Sigmoid colon (tissue), 4 donors: ENCODE data around the gene REG1A.

Experiments used
- EP300 ChIP-seq, 4 donors: sonication (generic); formaldehyde crosslinking; IDR thresholded peaks; one replicate each; pipeline ENCODE4 v1.6.1; 2017; ENCODE audit warnings: antibody characterized with exemption in 4 of 4
- POLR2AphosphoS5 ChIP-seq, 4 donors: sonication (generic); formaldehyde crosslinking; IDR thresholded peaks; one replicate each; pipeline ENCODE4 v1.6.1; 2017; ENCODE audit warnings: antibody characterized with exemption in 4 of 4
- TF ChIP-seq, protein P1 (sequence below), 4 experiments: fragments of 450-650 bp in 3 of 4; fragments of 200-600 bp in 1 of 4; IDR thresholded peaks; one replicate each; pipeline ENCODE4 v1.5.1; 2016 to 2019; ENCODE audit warnings: antibody characterized with exemption in 4 of 4, mild to moderate bottlenecking in 3 of 4, moderate library complexity in 2 of 4

DNA sequence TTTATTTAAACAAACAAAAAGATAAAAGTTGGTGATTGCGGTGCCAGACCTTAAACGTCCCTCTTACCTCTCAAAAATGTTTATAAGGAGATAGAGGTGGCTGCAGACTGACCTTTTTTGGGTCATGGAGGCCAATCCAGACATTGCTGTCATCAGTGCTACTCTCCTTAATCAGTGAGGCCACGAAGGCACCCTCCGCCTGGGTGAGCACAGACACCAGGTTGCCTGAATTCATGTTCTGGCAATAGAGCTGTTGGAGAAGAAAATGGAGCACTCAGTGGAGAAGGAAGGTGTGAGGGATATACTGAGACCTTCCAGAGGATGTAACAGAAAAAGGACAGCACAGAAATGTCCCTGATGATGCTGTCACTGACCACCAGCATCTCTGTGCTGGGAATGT lies 34.0 kb upstream of the REG1A start:
- TF ChIP-seq POLR2AphosphoS5 (IDR thresholded peaks at IDR 0.05) (no peak), EP300 (IDR thresholded peaks at IDR 0.05) (no peak)
- TF ChIP-seq, protein P1, sequence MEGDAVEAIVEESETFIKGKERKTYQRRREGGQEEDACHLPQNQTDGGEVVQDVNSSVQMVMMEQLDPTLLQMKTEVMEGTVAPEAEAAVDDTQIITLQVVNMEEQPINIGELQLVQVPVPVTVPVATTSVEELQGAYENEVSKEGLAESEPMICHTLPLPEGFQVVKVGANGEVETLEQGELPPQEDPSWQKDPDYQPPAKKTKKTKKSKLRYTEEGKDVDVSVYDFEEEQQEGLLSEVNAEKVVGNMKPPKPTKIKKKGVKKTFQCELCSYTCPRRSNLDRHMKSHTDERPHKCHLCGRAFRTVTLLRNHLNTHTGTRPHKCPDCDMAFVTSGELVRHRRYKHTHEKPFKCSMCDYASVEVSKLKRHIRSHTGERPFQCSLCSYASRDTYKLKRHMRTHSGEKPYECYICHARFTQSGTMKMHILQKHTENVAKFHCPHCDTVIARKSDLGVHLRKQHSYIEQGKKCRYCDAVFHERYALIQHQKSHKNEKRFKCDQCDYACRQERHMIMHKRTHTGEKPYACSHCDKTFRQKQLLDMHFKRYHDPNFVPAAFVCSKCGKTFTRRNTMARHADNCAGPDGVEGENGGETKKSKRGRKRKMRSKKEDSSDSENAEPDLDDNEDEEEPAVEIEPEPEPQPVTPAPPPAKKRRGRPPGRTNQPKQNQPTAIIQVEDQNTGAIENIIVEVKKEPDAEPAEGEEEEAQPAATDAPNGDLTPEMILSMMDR (IDR thresholded peaks at IDR 0.05): no peak
